Activated gamma-delta T cell treated with anti-CD3 and anti-CD28 coated beads, Interleukin-2, amount 50 U/mL, for 16 hours (primary cell): Measurements from ENCODE around the gene OCLN.
"Not testable (repeated sequence)": the region's sequence is repeated elsewhere in the genome, so short reads cannot be mapped to it uniquely, and the experiment has no call there.

Source experiments
- DNase-seq: peaks from one replicate; pipeline ENCODE4 v3.0.0-alpha.2; 2020; ENCODE audit warnings: low read depth

OCLN gene

GRCh38 chr5:69491027-69491426, 1.6 kb upstream of the OCLN start:
- no peak for DNase-seq

- DNase-seq: no peak
Observed at GRCh38 chr5:69491838-69492390, 676 bp upstream of the OCLN start.

GRCh38 chr5:69492923-69493395, 369 bp downstream of the OCLN start:
- DNase-seq: no peak

GRCh38 chr5:69493396-69494133, 975 bp downstream of the OCLN start:
- DNase-seq: no peak

- no peak for DNase-seq
Observed at GRCh38 chr5:69494452-69494851, 1.9 kb downstream of the OCLN start.

- DNase-seq: no peak
Observed at GRCh38 chr5:69497006-69497520, 4.5 kb downstream of the OCLN start.

GRCh38 chr5:69498384-69498783, 5.8 kb downstream of the OCLN start:
- DNase-seq: no peak

GRCh38 chr5:69502367-69502766, 9.8 kb downstream of the OCLN start:
- no peak for DNase-seq

- no peak for DNase-seq
Observed at GRCh38 chr5:69502767-69503488, 10.3 kb downstream of the OCLN start.

GRCh38 chr5:69504036-69504435, 11.4 kb downstream of the OCLN start:
- no peak for DNase-seq

GRCh38 chr5:69505306-69505705, 12.7 kb downstream of the OCLN start:
- no peak for DNase-seq

- DNase-seq: no peak
Observed at GRCh38 chr5:69509212-69509611, 16.6 kb downstream of the OCLN start.

- no peak for DNase-seq
Observed at GRCh38 chr5:69510694-69511093, 18.1 kb downstream of the OCLN start.

- no peak for DNase-seq
Observed at GRCh38 chr5:69512740-69513260, 20.2 kb downstream of the OCLN start.

- DNase-seq: not testable (repeated sequence)
Observed at GRCh38 chr5:69515570-69515969, 23.0 kb downstream of the OCLN start.

- no peak for DNase-seq
Observed at GRCh38 chr5:69516769-69517168, 24.2 kb downstream of the OCLN start.

GRCh38 chr5:69517763-69518212, 25.2 kb downstream of the OCLN start:
- no peak for DNase-seq

GRCh38 chr5:69519285-69519684, 26.7 kb downstream of the OCLN start:
- no peak for DNase-seq

GRCh38 chr5:69522035-69522434, 29.4 kb downstream of the OCLN start:
- DNase-seq: no peak

GRCh38 chr5:69525490-69525889, 32.9 kb downstream of the OCLN start:
- no peak for DNase-seq

- no peak for DNase-seq
Observed at GRCh38 chr5:69526660-69527059, 34.1 kb downstream of the OCLN start.

GRCh38 chr5:69527128-69527770, 34.7 kb downstream of the OCLN start:
- DNase-seq: no peak
